BJ (cell line): Measurements from ENCODE around the gene KIF1B. TPM values are rescaled to one million over a fixed set of nuclear protein-coding genes. Genes with fewer than 3 reads are reported as not detected.

Experiments
- CTCF ChIA-PET: fragments of 350-600 bp; formaldehyde crosslinking; extraction: SDS; loops from one replicate; lab custom pipeline; 2021; ENCODE audit warnings: antibody characterized with exemption, inconsistent platforms; lab: Yijun Ruan, JAX
- POLR2A ChIA-PET: fragments of 300-600 bp; sonication (Branson Sonifier 250); formaldehyde crosslinking; extraction: SDS; loops from one replicate; lab custom pipeline; 2021; ENCODE audit warnings: antibody characterized with exemption; lab: Charles Lee
- DNase-seq: peaks from one replicate; pipeline ENCODE4 v3.0.0-alpha.2; 2011; ENCODE audit warnings: low read depth
- H3K27me3 ChIP-seq: 2 replicates; pipeline ENCODE4 v1.6.0; 2011; ENCODE audit warnings: low read length; ENCODE audit not compliant: control insufficient read depth, insufficient read depth
- H3K36me3 ChIP-seq: 2 replicates; pipeline ENCODE4 v1.5.1; 2011; ENCODE audit warnings: low read length; ENCODE audit not compliant: control insufficient read depth, insufficient read depth
- H3K4me3 ChIP-seq: 2 replicates; pipeline ENCODE4 v1.5.1; 2011; ENCODE audit warnings: low read depth, mild to moderate bottlenecking, control low read depth, low read length
- CTCF ChIP-seq: IDR thresholded peaks from 2 replicates; pipeline ENCODE4 v1.5.1; 2011; ENCODE audit warnings: low read depth, mild to moderate bottlenecking, control low read depth, inconsistent platforms, low read length, moderate library complexity; ENCODE audit not compliant: insufficient read depth
- polyA plus RNA-seq: library from polyadenylated mRNA; depleted of rRNA; stranded (reverse); fragments of >200 nt; gene quantifications from 2 replicates; pipeline ENCODE4 v1.2.3, GENCODE V29; 2011

Gene KIF1B
- polyA plus RNA-seq, 1 experiment, result 11.8 TPM

GRCh38 chr1:10168912-10169514, 41.4 kb upstream of the KIF1B start:
- POLR2A ChIA-PET, result no interaction called here

GRCh38 chr1:10170239-10170574, 40.2 kb upstream of the KIF1B start:
- no peak for TF ChIP-seq CTCF
- CTCF ChIA-PET, result interaction anchor here (0.8 to 2.2 kb wide), 2 partner anchors 14 to 168 kb away, joined by 3 to 4 read pairs; no protein-coding TSS in a partner anchor
- Histone ChIP-seq H3K27me3 (no peaks in the 10 kb centered on the region), H3K4me3 (no peak overlapping the region), H3K36me3 (peaks cover 16% of the 10 kb centered on the region)
- DNase-seq, result no peak
- POLR2A ChIA-PET, result no interaction called here

More at GRCh38 chr1:10168912-10169514, 41.4 kb upstream of the KIF1B start:
- TF ChIP-seq CTCF, result no peak
- Histone ChIP-seq H3K27me3 (no peaks in the 10 kb centered on the region), H3K4me3 (no peak overlapping the region), H3K36me3 (peaks cover 19% of the 10 kb centered on the region)
- no peak for DNase-seq
- CTCF ChIA-PET, result interaction anchor here (1.0 to 2.2 kb wide), 3 partner anchors 12 to 41 kb away, joined by 3 to 4 read pairs (median 3); partner anchors contain the start of gene KIF1B

- CTCF ChIA-PET, result interaction anchor here (1.0 to 2.2 kb wide), 2 partner anchors 15 to 39 kb away, joined by 3 to 4 read pairs; partner anchors contain the start of gene KIF1B
- POLR2A ChIA-PET, result no interaction called here
- DNase-seq, result no peak
- Histone ChIP-seq H3K36me3 (peaks cover 13% of the 10 kb centered on the region), H3K4me3 (no peak overlapping the region), H3K27me3 (no peaks in the 10 kb centered on the region)
- no peak for TF ChIP-seq CTCF
These were observed 39.1 kb upstream of the KIF1B start for GRCh38 chr1:10171105-10171767.

GRCh38 chr1:10171995-10172669, 38.2 kb upstream of the KIF1B start:
- Histone ChIP-seq H3K4me3 (no peak overlapping the region), H3K36me3 (peaks cover 13% of the 10 kb centered on the region), H3K27me3 (no peaks in the 10 kb centered on the region)
- DNase-seq, result no peak
- ChIA-PET CTCF (no interaction called here), POLR2A (interaction anchor here (0.6 kb wide), 1 partner anchor 14 kb away, joined by 10 read pairs; no protein-coding TSS in a partner anchor)
- TF ChIP-seq CTCF, result no peak

GRCh38 chr1:10173582-10173981, 36.8 kb upstream of the KIF1B start:
- TF ChIP-seq CTCF, result no peak
- POLR2A ChIA-PET, result no interaction called here
- Histone ChIP-seq H3K4me3 (no peak overlapping the region), H3K27me3 (no peaks in the 10 kb centered on the region), H3K36me3 (peaks cover 13% of the 10 kb centered on the region)
- no peak for DNase-seq
- CTCF ChIA-PET, result no interaction called here
